Prostate gland (tissue), 2 donors: Measurements from ENCODE around the gene MOG.

Experiments
- POLR2A ChIP-seq: fragments of 450-650 bp; IDR thresholded peaks from one replicate; pipeline ENCODE4 v1.6.1; 2016; ENCODE audit warnings: antibody characterized with exemption, mild to moderate bottlenecking
- POLR2AphosphoS5 ChIP-seq: sonication (generic); formaldehyde crosslinking; IDR thresholded peaks from one replicate; pipeline ENCODE4 v1.6.1; 2017; ENCODE audit warnings: antibody characterized with exemption
- TF ChIP-seq, protein P1 (sequence below), 4 experiments: fragments of 200-600 bp in 2 of 4; fragments of 450-650 bp in 2 of 4; sonication (generic) in 2 of 4; IDR thresholded peaks; 1 replicate in 3 of 4; 2 replicates in 1 of 4; pipeline ENCODE4 v1.5.1; 2016 to 2019; ENCODE audit warnings: antibody characterized with exemption in 4 of 4, mild to moderate bottlenecking in 2 of 4, moderate library complexity in 2 of 4

DNA sequence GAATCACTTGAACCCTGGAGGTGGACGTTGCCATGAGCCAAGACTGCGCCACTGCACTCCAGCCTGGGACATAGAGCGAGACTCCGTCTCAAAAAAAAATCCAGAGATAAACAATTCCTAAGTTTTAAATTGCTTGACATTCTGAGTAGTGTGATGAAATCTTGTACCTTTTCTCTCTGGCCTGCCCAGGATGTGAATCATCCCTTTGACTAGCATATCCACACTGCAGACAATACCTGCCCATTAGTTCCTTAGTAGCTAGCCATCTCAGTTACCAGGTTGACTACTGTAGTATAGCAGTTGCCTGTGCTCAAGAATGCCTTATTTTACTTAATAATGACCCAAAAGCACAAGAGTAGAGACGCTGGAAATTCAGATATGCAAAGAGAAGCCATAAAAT is 21.2 kb downstream of the MOG start:
- TF ChIP-seq, protein P1, sequence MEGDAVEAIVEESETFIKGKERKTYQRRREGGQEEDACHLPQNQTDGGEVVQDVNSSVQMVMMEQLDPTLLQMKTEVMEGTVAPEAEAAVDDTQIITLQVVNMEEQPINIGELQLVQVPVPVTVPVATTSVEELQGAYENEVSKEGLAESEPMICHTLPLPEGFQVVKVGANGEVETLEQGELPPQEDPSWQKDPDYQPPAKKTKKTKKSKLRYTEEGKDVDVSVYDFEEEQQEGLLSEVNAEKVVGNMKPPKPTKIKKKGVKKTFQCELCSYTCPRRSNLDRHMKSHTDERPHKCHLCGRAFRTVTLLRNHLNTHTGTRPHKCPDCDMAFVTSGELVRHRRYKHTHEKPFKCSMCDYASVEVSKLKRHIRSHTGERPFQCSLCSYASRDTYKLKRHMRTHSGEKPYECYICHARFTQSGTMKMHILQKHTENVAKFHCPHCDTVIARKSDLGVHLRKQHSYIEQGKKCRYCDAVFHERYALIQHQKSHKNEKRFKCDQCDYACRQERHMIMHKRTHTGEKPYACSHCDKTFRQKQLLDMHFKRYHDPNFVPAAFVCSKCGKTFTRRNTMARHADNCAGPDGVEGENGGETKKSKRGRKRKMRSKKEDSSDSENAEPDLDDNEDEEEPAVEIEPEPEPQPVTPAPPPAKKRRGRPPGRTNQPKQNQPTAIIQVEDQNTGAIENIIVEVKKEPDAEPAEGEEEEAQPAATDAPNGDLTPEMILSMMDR (IDR thresholded peaks at IDR 0.05) = no peak
- TF ChIP-seq POLR2A (no peak), POLR2AphosphoS5 (no peak)
